Measurements from ENCODE around the gene CRIM1.

GRCh38 chr2:36421379-36421778 is 65.8 kb downstream of the CRIM1 start:
- TF ChIP-seq REST (IDR thresholded peaks at IDR 0.05; ENCODE audit: low read depth) (no peak), TCF12 (IDR thresholded peaks at IDR 0.05; ENCODE audit: low read depth) (no peak), TEAD4 (IDR thresholded peaks at IDR 0.05) (no peak), TAF1 (IDR thresholded peaks at IDR 0.05; ENCODE audit: low read depth) (no peak), YY1 (IDR thresholded peaks at IDR 0.05; ENCODE audit: low read depth) (no peak), USF1 (IDR thresholded peaks at IDR 0.05) (no peak), EP300 (IDR thresholded peaks at IDR 0.05; ENCODE audit: borderline replicate concordance) (no peak)
